ENCODE results near the gene PHF1.

The PHF1 gene

DNA sequence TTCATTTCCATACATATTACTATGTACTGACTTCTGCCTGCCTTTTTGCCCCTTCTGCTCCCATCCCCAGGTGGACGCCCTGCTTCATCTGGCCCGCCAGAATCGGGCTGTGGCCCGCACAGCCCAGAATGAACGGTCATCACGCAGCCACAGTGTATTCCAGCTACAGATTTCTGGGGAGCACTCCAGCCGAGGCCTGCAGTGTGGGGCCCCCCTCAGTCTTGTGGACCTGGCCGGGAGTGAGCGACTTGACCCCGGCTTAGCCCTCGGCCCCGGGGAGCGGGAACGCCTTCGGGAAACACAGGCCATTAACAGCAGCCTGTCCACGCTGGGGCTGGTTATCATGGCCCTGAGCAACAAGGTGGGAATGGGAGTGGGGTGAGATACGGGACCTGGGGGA lies 4.7 kb upstream of the PHF1 start:
- Histone ChIP-seq H3K4me3 (replicated peaks; ENCODE audit: insufficient read depth, low read length) (no peak overlapping the region), H3K27me3 (ENCODE audit: insufficient read depth, poor library complexity, severe bottlenecking) (no peaks in the 10 kb centered on the region), H3K27ac (replicated peaks) (no peak overlapping the region)
- no peak for DNase-seq (ENCODE audit: low read depth in 1 of 2, low spot score in 1 of 2)
- no peak for TF ChIP-seq POLR2AphosphoS5 (IDR thresholded peaks at IDR 0.05; ENCODE audit: low read depth)
- TF ChIP-seq REST (IDR thresholded peaks at IDR 0.05; ENCODE audit: insufficient replicate concordance, low read depth): no peak
- no peak for TF ChIP-seq SPI1 (IDR thresholded peaks at IDR 0.05; ENCODE audit: borderline replicate concordance, low read depth)

DNA sequence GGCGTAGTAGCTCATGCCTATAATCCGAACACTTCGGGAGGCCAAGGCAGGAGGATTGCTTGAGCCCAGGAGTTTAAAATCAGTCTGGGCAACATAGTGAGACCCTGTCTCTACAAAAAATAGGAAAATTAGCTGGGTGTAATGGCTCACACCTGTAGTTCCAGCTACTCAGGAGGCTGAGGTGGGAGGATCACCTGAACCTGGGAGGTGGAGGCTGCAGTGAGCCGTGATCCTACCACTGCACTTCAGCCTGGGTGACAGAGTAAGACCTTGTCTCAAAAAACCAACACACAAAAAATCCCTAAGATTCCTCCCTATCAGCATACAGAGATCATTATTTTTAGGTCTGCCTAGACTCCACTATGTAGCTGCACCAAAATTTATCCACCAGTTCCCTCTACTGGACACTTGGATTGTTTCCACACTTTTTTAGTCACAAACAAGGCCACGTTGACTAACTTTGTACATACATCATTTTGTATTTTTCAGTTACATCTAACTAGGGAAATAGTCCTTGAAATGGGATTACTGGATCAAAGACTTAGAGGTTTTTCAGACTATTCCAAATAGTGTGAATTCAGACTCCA lies 3.6 kb upstream of the PHF1 start:
- TF ChIP-seq SPI1 (IDR thresholded peaks at IDR 0.05; ENCODE audit: borderline replicate concordance, low read depth) (no peak), CTCF (IDR thresholded peaks at IDR 0.05; ENCODE audit: insufficient read depth, low read length) (no peak), POLR2AphosphoS5 (IDR thresholded peaks at IDR 0.05; ENCODE audit: low read depth) (no peak), GABPA (IDR thresholded peaks at IDR 0.05; ENCODE audit: low read depth) (no peak), REST (IDR thresholded peaks at IDR 0.05; ENCODE audit: insufficient replicate concordance, low read depth) (no peak)
- H3K27ac ChIP-seq (replicated peaks): no peak overlapping the region
- H3K4me3 ChIP-seq (replicated peaks; ENCODE audit: insufficient read depth, low read length): no peak overlapping the region
- peak in 1 of 2 experiments; percentile 30 for DNase-seq (ENCODE audit: low read depth in 1 of 2, low spot score in 1 of 2)
- no peaks in the 10 kb centered on the region for H3K27me3 ChIP-seq (ENCODE audit: insufficient read depth, poor library complexity, severe bottlenecking)

DNA sequence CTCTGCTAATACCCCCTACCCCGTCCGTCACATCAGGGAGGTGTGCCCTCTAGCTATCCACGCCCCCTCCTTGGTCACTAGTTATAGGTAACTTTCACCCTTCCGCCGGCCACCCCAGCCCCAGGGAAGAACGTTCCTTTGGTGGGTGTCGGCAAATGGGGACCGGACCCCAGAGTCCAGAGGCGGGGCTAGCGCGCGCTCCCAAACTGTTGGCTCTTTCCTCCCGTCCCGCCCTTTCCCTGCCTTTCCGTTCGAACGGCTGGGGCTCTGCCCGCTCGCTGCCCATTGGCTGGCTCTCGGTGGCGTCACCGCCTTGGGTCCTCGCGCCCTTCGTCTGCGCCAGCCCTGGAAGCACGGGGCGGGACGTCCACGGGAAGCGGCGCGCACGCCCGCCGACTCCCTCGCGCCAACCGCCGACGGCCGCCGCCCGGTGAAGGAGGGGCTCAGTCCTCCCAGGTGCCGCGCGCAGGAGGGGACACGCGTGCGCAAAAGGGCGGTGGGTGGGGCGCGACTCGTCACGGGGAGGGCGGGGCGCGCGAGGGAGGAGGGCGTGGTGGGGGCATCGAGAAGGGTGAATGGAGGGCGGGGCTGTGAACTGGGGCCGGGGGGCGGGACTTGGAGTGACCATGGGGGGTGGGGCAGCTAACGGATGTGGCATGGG lies 634 bp upstream of the PHF1 start:
- H3K27ac ChIP-seq (replicated peaks): peak overlapping the region; percentile 93
- TF ChIP-seq SPI1 (IDR thresholded peaks at IDR 0.05; ENCODE audit: borderline replicate concordance, low read depth) (no peak), POLR2AphosphoS5 (IDR thresholded peaks at IDR 0.05; ENCODE audit: low read depth) (peak; percentile 93)
- peak; percentile 95 to 98 for DNase-seq (ENCODE audit: low read depth in 1 of 2, low spot score in 1 of 2)

GRCh38 chr6:33411632-33412005 lies 805 bp downstream of the PHF1 start:
- no peak for DNase-seq (ENCODE audit: low read depth in 1 of 2, low spot score in 1 of 2)
- no peak overlapping the region; the same call in 1 of the 2 replicates for H3K27ac ChIP-seq (replicated peaks)

More for the DNA sequence above, 634 bp upstream of the PHF1 start:
- Histone ChIP-seq H3K4me3 (replicated peaks; ENCODE audit: insufficient read depth, low read length) (peak overlapping the region; percentile 69), H3K27me3 (ENCODE audit: insufficient read depth, poor library complexity, severe bottlenecking) (no peaks in the 10 kb centered on the region)

More at GRCh38 chr6:33411632-33412005, 805 bp downstream of the PHF1 start:
- Histone ChIP-seq H3K27me3 (ENCODE audit: insufficient read depth, poor library complexity, severe bottlenecking) (no peaks in the 10 kb centered on the region), H3K4me3 (replicated peaks; ENCODE audit: insufficient read depth, low read length) (peak overlapping the region; percentile 69)
- TF ChIP-seq GABPA (IDR thresholded peaks at IDR 0.05; ENCODE audit: low read depth): no peak
- TF ChIP-seq SPI1 (IDR thresholded peaks at IDR 0.05; ENCODE audit: borderline replicate concordance, low read depth): no peak
- TF ChIP-seq REST (IDR thresholded peaks at IDR 0.05; ENCODE audit: insufficient replicate concordance, low read depth): no peak
- no peak for TF ChIP-seq CTCF (IDR thresholded peaks at IDR 0.05; ENCODE audit: insufficient read depth, low read length)
